SK-N-SH (cell line): ENCODE measurements around the gene HSPBP1.

Source experiments
- CTCF ChIP-seq: fragments of 200-600 bp; sonication (generic); IDR thresholded peaks from 2 replicates; pipeline ENCODE4 v1.6.1; 2017; ENCODE audit warnings: antibody characterized with exemption, mild to moderate bottlenecking, moderate library complexity
- EZH2phosphoT487 ChIP-seq: fragments of 200-600 bp; sonication (generic); IDR thresholded peaks from 2 replicates; pipeline ENCODE4 v1.6.1; 2017; ENCODE audit warnings: low read depth, mixed run types, mild to moderate bottlenecking, antibody characterized with exemption, moderate library complexity, borderline replicate concordance
- FOXM1 ChIP-seq: IDR thresholded peaks from 2 replicates; pipeline ENCODE4 v1.4.0; 2012; ENCODE audit warnings: low read depth, mild to moderate bottlenecking
- GABPA ChIP-seq: IDR thresholded peaks from 2 replicates; pipeline ENCODE4 v1.4.0; 2012; ENCODE audit warnings: low read depth, mild to moderate bottlenecking
- MXI1 ChIP-seq: IDR thresholded peaks from 2 replicates; pipeline ENCODE4 v1.6.1; 2012; ENCODE audit warnings: mild to moderate bottlenecking, low read depth, low read length, improper control_type of control experiment
- NRF1 ChIP-seq: IDR thresholded peaks from 2 replicates; pipeline ENCODE4 v1.6.1; 2012; ENCODE audit warnings: low read depth, mild to moderate bottlenecking, low read length
- PBX3 ChIP-seq: IDR thresholded peaks from 2 replicates; pipeline ENCODE4; 2012
- POLR2AphosphoS5 ChIP-seq: IDR thresholded peaks from 2 replicates; pipeline ENCODE4 v1.6.1; 2012; ENCODE audit warnings: low read depth, low read length
- RAD21 ChIP-seq: IDR thresholded peaks from 2 replicates; pipeline ENCODE4 v1.6.1; 2012; ENCODE audit warnings: mild to moderate bottlenecking, low read length
- SMC3 ChIP-seq: IDR thresholded peaks from 2 replicates; pipeline ENCODE4 v1.6.1; 2012; ENCODE audit warnings: low read depth, low read length, improper control_type of control experiment
- TAF1 ChIP-seq: IDR thresholded peaks from 2 replicates; pipeline ENCODE4 v1.6.1; 2012; ENCODE audit warnings: low read depth, mild to moderate bottlenecking, low read length, moderate library complexity, borderline replicate concordance
- USF1 ChIP-seq: IDR thresholded peaks from 2 replicates; pipeline ENCODE4 v1.4.0; 2012; ENCODE audit warnings: low read depth, borderline replicate concordance

- no peak for TF ChIP-seq POLR2AphosphoS5
- no peak for TF ChIP-seq TAF1
- TF ChIP-seq CTCF: no peak
- TF ChIP-seq RAD21: no peak
- TF ChIP-seq NRF1: no peak
- TF ChIP-seq MXI1: no peak
- no peak for TF ChIP-seq FOXM1
- TF ChIP-seq PBX3: no peak
- no peak for TF ChIP-seq GABPA
- no peak for TF ChIP-seq EZH2phosphoT487
- no peak for TF ChIP-seq SMC3
- no peak for TF ChIP-seq USF1
These were observed 66.4 kb downstream of the HSPBP1 start for GRCh38 chr19:55213547-55213946.
